Skeletal muscle satellite cell (primary cell): Measurements from ENCODE around the gene NCAPH2.

Experiments used
- H3K27me3 ChIP-seq: 2 replicates; pipeline ENCODE4 v1.7.0; 2013; ENCODE audit warnings: low read length; ENCODE audit not compliant: control insufficient read depth, insufficient read depth
- H3K36me3 ChIP-seq: 2 replicates; pipeline ENCODE4 v1.7.0; 2013; ENCODE audit warnings: mild to moderate bottlenecking, control low read depth, low read length; ENCODE audit not compliant: insufficient read depth
- H3K4me1 ChIP-seq: 2 replicates; pipeline ENCODE4 v1.7.0; 2013; ENCODE audit warnings: low read length; ENCODE audit not compliant: control insufficient read depth, insufficient read depth
- H3K4me2 ChIP-seq: 2 replicates; pipeline ENCODE4 v1.7.0; 2013; ENCODE audit warnings: mild to moderate bottlenecking, low read length
- H3K4me3 ChIP-seq: 2 replicates; pipeline ENCODE4 v1.7.0; 2013; ENCODE audit warnings: low read length
- H3K9ac ChIP-seq: 2 replicates; pipeline ENCODE4 v1.7.0; 2013; ENCODE audit warnings: mild to moderate bottlenecking, low read depth, low read length, moderate library complexity
- H3K9me3 ChIP-seq: replicated peaks from 2 replicates; pipeline ENCODE4 v1.7.0; 2013; ENCODE audit warnings: mild to moderate bottlenecking, control low read depth, low read length

Gene NCAPH2

DNA sequence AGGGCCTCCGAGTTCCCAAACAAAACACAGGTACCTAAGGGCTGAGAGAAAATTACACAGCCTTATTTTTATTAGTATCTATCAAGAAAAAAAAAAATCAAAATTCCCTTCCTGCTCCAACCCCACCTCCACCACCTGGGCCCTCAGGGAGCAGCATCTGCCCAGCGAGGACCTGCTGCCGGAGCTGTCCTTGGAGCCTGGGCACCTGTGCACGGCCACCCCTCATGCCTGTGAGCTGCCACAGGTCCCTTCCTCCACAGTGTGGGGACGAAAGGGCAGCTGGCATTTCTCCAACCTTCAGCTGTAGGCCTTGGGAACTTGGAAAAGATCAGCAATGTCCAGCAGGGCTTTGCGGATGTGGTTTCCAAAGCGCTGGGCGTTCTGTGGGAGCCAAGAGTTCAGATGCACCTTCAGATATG lies 61.0 kb downstream of the NCAPH2 start:
- Histone ChIP-seq H3K9ac (no peak overlapping the region), H3K36me3 (no peaks in the 10 kb centered on the region), H3K4me1 (no peaks in the 10 kb centered on the region), H3K9me3 (no peaks in the 10 kb centered on the region), H3K4me2 (no peak overlapping the region), H3K27me3 (peaks cover 6% of the 10 kb centered on the region), H3K4me3 (no peak overlapping the region)

DNA sequence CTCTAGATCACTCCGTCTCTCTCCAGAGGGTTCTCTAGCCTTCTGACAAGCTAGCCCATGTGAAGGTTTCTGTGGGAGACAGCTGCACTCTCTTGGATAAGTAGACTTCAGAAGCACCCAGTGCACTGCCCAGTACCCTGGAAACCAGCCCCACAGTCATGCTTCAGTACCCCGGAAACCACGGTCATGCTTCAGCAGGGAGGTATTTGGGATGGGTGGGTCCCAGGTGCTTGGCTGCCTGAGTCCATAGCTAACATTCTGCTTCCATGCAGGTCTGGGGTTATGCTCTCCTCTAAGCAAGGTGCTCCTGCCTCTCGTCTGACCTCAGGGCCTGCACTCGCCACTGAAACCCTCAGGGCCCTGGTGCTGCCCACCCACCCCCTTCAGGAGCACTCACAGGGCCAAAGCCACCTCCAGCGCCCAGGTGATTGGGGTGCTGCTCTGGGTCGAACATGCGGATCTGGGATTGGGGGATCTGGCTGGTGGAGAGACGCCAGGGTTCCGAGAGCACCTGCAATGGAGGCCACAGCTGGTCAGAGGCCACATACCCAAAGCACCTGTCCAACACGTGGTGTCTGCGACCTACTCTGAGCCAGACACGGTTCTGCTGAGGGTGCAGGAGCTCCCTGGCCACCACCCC lies 62.0 kb downstream of the NCAPH2 start:
- no peaks in the 10 kb centered on the region for H3K36me3 ChIP-seq
- no peaks in the 10 kb centered on the region for H3K4me1 ChIP-seq
- no peaks in the 10 kb centered on the region for H3K9me3 ChIP-seq
- no peaks in the 10 kb centered on the region for H3K27me3 ChIP-seq
- H3K4me2 ChIP-seq, result no peak overlapping the region
- H3K9ac ChIP-seq, result no peak overlapping the region
- no peak overlapping the region for H3K4me3 ChIP-seq

DNA sequence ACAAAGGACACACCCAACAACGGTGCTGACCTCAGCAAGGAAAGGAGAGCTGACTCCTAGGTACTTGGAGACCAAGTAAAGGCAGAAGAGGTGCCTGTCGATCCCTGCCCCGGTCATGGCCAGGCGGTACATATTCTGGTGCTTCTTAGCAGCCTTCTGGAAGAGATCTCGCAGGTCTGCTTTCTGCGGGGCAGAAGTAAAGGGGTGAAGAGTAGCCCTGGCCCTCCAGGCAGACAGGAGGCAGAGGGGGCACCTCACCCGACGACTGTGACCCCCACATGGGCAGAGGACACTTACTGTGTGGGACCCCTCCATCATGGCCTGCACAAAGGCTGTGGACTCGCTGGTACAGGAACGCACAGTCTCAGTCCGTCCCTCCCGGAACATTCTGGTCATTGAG lies 62.8 kb downstream of the NCAPH2 start:
- Histone ChIP-seq H3K4me1 (no peaks in the 10 kb centered on the region), H3K36me3 (no peaks in the 10 kb centered on the region), H3K27me3 (no peaks in the 10 kb centered on the region), H3K9ac (no peak overlapping the region), H3K4me2 (no peak overlapping the region), H3K9me3 (no peaks in the 10 kb centered on the region), H3K4me3 (no peak overlapping the region)

DNA sequence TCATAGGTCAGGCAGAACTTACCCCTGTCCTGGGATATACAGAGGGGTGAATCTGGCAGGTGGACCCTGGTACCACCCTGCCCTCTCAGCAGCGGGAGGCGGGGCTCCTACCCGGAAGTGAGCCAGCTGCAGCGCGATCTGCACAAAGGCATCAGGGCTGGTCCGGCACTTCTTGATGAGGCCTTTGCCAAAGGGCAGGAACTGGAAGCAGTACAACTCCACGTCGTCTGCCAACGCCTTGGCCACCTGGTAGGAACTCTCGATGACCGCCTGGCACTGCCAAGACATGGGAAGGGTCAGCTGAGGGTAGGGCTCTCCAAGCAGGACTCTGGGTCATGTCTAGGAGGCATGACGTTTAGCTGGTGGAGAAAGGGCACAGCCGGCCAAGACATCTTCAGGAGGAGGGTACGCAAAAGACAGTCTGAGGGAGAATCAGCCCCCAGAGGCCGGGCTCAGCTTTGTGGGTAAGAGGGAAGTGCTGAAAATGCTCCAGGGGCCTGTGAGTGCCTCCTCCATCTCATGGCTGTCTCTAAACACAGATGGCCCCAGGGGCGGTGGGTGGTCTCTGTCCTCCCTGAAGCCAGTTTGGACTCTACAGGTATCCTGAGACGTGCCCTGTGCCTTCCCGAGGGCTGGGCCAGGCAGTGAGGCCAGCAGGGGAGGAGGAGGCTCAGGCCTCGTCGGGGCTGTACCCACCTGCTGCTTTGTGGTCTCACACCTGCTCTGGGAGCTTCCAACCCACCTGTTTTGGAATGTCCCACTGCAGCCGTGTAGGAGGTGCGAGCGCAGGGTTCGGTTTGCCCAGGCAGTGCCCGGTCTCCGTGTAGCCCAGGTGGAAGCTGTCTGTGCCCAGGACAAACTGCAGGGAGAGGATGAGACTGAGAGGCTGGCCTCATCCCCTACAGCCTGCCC lies 63.5 kb downstream of the NCAPH2 start:
- Histone ChIP-seq H3K36me3 (no peaks in the 10 kb centered on the region), H3K27me3 (no peaks in the 10 kb centered on the region), H3K9ac (no peak overlapping the region), H3K4me3 (no peak overlapping the region), H3K4me2 (no peak overlapping the region), H3K4me1 (no peaks in the 10 kb centered on the region), H3K9me3 (no peaks in the 10 kb centered on the region)

DNA sequence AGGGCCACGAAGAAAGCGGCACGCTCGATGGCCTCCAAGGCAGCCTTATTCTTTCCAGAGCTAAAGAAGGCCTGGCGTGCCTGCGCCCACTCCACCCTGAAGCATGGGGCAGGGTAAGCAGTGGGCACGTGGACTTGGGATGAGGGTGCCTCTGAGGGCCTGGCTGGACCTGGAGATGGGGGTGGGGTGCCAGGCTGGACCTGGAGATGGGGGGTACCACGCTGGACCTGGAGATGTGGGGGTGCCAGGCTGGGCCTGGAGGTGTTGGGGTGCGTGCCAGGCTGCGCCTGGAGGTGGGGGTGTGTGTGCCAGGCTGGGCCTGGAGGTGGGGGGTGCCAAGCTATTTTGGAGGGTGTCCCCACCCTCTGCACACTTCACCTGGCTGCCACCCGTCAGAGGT lies 64.9 kb downstream of the NCAPH2 start:
- Histone ChIP-seq H3K27me3 (no peaks in the 10 kb centered on the region), H3K36me3 (no peaks in the 10 kb centered on the region)

DNA sequence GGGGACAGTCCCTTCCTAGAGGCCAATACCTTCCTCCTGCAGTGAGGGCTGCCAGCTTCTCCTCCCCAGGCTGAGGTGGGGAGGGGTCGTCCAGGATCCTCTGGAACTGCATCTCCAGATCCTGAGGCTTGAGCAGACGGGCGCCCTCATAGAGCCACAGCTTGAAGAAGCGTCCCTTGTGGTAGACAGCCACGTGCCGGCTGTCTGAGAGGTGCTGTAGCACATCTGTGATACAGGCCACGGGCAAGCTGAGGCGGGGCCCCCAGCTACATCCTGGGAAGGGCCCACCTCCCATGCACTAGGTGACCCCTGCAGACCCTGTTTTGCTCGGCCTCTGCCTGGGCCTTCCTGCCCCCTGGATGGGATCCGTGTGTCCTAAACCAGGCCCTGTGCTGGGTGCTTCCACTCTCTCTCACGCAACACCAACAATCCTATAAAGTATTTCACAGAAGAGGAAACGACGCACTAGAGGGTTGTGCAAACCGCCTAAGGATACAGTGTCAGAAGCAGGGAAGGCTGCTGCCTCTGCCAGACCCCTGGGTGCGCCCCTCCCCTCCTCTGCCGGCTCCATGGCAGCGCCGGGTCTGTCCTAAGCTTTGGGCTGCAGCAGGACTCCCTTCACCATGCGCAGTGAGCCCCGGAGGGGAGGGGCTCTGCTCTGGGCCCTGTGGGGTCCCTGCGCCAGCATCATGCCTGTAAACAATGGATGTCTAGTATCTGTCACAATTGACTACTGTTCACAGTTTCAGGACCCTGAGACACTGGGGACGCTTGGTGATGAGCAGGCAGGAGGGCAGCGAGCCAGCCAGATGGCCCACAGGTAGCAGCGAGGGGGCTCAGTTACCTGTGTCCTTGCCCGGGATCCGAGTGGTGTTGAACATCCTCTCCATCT lies 65.7 kb downstream of the NCAPH2 start:
- Histone ChIP-seq H3K36me3 (no peaks in the 10 kb centered on the region), H3K9ac (no peak overlapping the region), H3K27me3 (no peaks in the 10 kb centered on the region), H3K9me3 (no peaks in the 10 kb centered on the region), H3K4me1 (peaks cover 8% of the 10 kb centered on the region), H3K4me3 (no peak overlapping the region), H3K4me2 (no peak overlapping the region)

More for the DNA sequence above, 64.9 kb downstream of the NCAPH2 start:
- H3K4me1 ChIP-seq, result no peaks in the 10 kb centered on the region
- H3K9ac ChIP-seq, result no peak overlapping the region
- H3K4me3 ChIP-seq, result no peak overlapping the region
- H3K4me2 ChIP-seq, result no peak overlapping the region
- no peaks in the 10 kb centered on the region for H3K9me3 ChIP-seq

DNA sequence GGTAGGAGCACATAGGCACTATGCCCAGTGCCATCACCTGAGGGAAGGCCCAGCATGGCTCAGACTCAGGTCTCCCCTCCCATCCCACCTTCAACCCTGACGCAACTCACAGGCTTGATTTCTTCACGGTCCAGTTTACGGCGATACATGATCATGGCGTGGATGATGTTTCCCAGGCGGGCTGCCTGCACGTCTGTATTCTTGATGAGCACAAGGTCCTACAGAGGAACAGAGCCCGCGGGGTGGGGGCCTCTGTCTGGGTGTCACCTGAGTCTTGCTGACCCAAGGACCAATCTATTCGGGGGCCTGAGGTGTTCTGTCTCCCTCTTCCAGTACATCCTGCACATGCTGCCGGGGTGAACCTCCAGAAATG lies 66.3 kb downstream of the NCAPH2 start:
- Histone ChIP-seq H3K4me1 (peaks cover 14% of the 10 kb centered on the region), H3K4me2 (no peak overlapping the region), H3K4me3 (no peak overlapping the region), H3K36me3 (no peaks in the 10 kb centered on the region), H3K9ac (no peak overlapping the region), H3K27me3 (no peaks in the 10 kb centered on the region), H3K9me3 (no peaks in the 10 kb centered on the region)
